ENCODE data around the gene APBA3.

The APBA3 gene

GRCh38 chr19:3771906-3772455, 10.5 kb upstream of the APBA3 start, which contains the start of gene RAX2:
TSS of gene RAX2 (minus strand) at chr19:3772228. CDS start at chr19:3771742, 486 bp downstream.
- H3K4me3 ChIP-seq (ENCODE audit: low read length): no peak within 1 kb of the TSS
- no peaks in the 10 kb centered on the region for H3K9me3 ChIP-seq (replicated peaks; ENCODE audit: insufficient read depth, low read length)
- TF ChIP-seq EZH2 (optimal IDR thresholded peaks at IDR 0.05; ENCODE audit: low read depth, low read length): no peak
- no peak for TF ChIP-seq EZH2phosphoT487 (IDR thresholded peaks at IDR 0.05; ENCODE audit: low read length)
- no peak for TF ChIP-seq CTCF (IDR thresholded peaks at IDR 0.05; ENCODE audit: low read length)
- no peaks in the 10 kb centered on the region for H3K4me1 ChIP-seq (ENCODE audit: low read length)
- H3F3A ChIP-seq (ENCODE audit: insufficient read depth, low read length): no peaks in the 10 kb centered on the region
- no peaks in the 10 kb centered on the region for H3K9me2 ChIP-seq (replicated peaks; ENCODE audit: insufficient read depth, low read length)
- H3K79me2 ChIP-seq (ENCODE audit: low read length): no peaks in the 10 kb centered on the region; the same call in 1 of the 2 replicates
- H2AFZ ChIP-seq (ENCODE audit: low read length): no peak within 1 kb of the TSS
- H3K36me3 ChIP-seq (replicated peaks; ENCODE audit: insufficient read depth, low read length): no peaks in the 10 kb centered on the region
- no peak for DNase-seq
- no peak within 1 kb of the TSS for H3K4me2 ChIP-seq (ENCODE audit: low read depth, low read length)
- no peak within 1 kb of the TSS for H3K27ac ChIP-seq (ENCODE audit: low read length)
- H3K9ac ChIP-seq (ENCODE audit: low read length): no peak within 1 kb of the TSS
- no peaks in the 10 kb centered on the region for H4K20me1 ChIP-seq (ENCODE audit: insufficient read depth, low read length)
- peaks cover 18% of the 10 kb centered on the region for H3K27me3 ChIP-seq (replicated peaks; ENCODE audit: insufficient read depth, low read length)

- Histone ChIP-seq H2AFZ (ENCODE audit: low read length) (no peak overlapping the region), H3K79me2 (ENCODE audit: low read length) (no peaks in the 10 kb centered on the region; the same call in 1 of the 2 replicates), H3K27ac (ENCODE audit: low read length) (no peak overlapping the region), H3K9me3 (replicated peaks; ENCODE audit: insufficient read depth, low read length) (no peaks in the 10 kb centered on the region), H3K4me3 (ENCODE audit: low read length) (no peak overlapping the region), H3K4me2 (ENCODE audit: low read depth, low read length) (no peak overlapping the region), H3K27me3 (replicated peaks; ENCODE audit: insufficient read depth, low read length) (peaks cover 17% of the 10 kb centered on the region), H3F3A (ENCODE audit: insufficient read depth, low read length) (no peaks in the 10 kb centered on the region), H3K9ac (ENCODE audit: low read length) (no peak overlapping the region), H3K4me1 (ENCODE audit: low read length) (no peaks in the 10 kb centered on the region), H3K9me2 (replicated peaks; ENCODE audit: insufficient read depth, low read length) (no peaks in the 10 kb centered on the region), H3K36me3 (replicated peaks; ENCODE audit: insufficient read depth, low read length) (no peaks in the 10 kb centered on the region), H4K20me1 (ENCODE audit: insufficient read depth, low read length) (no peaks in the 10 kb centered on the region)
- DNase-seq: no peak
- TF ChIP-seq EZH2phosphoT487 (IDR thresholded peaks at IDR 0.05; ENCODE audit: low read length): no peak
- no peak for TF ChIP-seq EZH2 (optimal IDR thresholded peaks at IDR 0.05; ENCODE audit: low read depth, low read length)
- TF ChIP-seq CTCF (IDR thresholded peaks at IDR 0.05; ENCODE audit: low read length): no peak
These were observed 9.8 kb upstream of the APBA3 start for GRCh38 chr19:3771000-3771905.

- Histone ChIP-seq H2AFZ (ENCODE audit: low read length) (no peak overlapping the region), H3K27ac (ENCODE audit: low read length) (no peak overlapping the region), H3K27me3 (replicated peaks; ENCODE audit: insufficient read depth, low read length) (peaks cover 17% of the 10 kb centered on the region), H3K9me2 (replicated peaks; ENCODE audit: insufficient read depth, low read length) (no peaks in the 10 kb centered on the region), H4K20me1 (ENCODE audit: insufficient read depth, low read length) (no peaks in the 10 kb centered on the region), H3K4me3 (ENCODE audit: low read length) (no peak overlapping the region), H3K36me3 (replicated peaks; ENCODE audit: insufficient read depth, low read length) (no peaks in the 10 kb centered on the region), H3K79me2 (ENCODE audit: low read length) (peaks cover under 1% of the 10 kb centered on the region; the same call in 1 of the 2 replicates), H3F3A (ENCODE audit: insufficient read depth, low read length) (no peaks in the 10 kb centered on the region), H3K9me3 (replicated peaks; ENCODE audit: insufficient read depth, low read length) (no peaks in the 10 kb centered on the region), H3K9ac (ENCODE audit: low read length) (no peak overlapping the region), H3K4me2 (ENCODE audit: low read depth, low read length) (no peak overlapping the region), H3K4me1 (ENCODE audit: low read length) (no peaks in the 10 kb centered on the region)
- TF ChIP-seq EZH2phosphoT487 (IDR thresholded peaks at IDR 0.05; ENCODE audit: low read length) (no peak), CTCF (IDR thresholded peaks at IDR 0.05; ENCODE audit: low read length) (no peak), EZH2 (optimal IDR thresholded peaks at IDR 0.05; ENCODE audit: low read depth, low read length) (no peak)
- DNase-seq: no peak
These were observed 8.9 kb upstream of the APBA3 start for GRCh38 chr19:3770136-3770999.

Measured in MM.1S (cell line).